NCI-H2107 treated with DMSO at 0.1 percent for 48 hours (cell line): Measurements from ENCODE around the gene TLK2.
A peak's percentile ranks its signal among the peaks of the same experiment; 100 is the strongest.
"Not testable (repeated sequence)": the region's sequence is repeated elsewhere in the genome, so short reads cannot be mapped to it uniquely, and the experiment has no call there.

Experiments used
- DNase-seq: peaks from one replicate; lab custom pipeline; 2025; ENCODE audit not compliant: unreplicated experiment; lab: John Stamatoyannopoulos, UW

Gene TLK2

DNA sequence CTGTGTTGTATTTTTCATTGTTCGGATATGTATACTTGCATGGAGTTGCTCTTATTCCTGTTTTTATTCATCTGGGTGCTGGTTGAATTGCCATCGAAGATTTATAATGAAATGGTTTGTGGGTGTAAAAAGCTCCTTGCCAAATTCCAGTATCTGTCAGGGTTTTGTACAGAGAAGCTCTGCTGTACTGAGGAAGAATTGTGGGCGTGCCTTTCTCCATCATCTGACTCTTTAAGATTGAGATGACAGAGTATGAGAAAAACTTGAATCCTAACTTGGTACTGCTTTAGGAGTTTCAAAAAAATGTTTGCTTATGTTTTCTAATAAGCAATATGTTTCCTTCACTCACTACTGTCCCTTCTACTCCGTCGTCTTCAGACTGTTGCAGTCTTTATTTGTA, 78.9 kb downstream of the TLK2 start:
- DNase-seq, result not testable (repeated sequence)

DNA sequence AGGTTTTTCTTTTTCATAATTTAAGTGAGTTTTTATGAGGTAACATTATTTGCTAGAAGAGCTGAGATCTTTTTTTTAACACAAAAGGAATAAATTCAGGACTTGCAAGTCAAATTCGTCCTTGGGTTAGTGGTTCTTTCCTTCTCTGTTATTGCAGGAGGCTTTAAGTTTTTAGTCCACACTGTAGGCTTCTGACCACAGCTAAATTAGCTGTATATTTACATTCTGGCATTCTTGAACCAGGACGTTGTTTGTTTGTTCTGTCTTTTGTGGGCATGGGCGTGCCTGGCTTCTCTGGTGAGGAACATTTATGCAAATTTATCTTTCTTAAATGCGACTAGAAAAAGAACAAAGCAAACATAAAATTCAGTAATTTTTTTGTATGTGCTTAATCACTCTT, 80.3 kb downstream of the TLK2 start:
- not testable (repeated sequence) for DNase-seq

- DNase-seq, result not testable (repeated sequence)
Observed at GRCh38 chr17:62560971-62561370, 82.3 kb downstream of the TLK2 start.

GRCh38 chr17:62562656-62563055, 84.0 kb downstream of the TLK2 start:
- no peak for DNase-seq

- no peak for DNase-seq
Observed at GRCh38 chr17:62565817-62566216, 87.2 kb downstream of the TLK2 start.

GRCh38 chr17:62566996-62567578, 88.5 kb downstream of the TLK2 start:
- DNase-seq, result no peak

DNA sequence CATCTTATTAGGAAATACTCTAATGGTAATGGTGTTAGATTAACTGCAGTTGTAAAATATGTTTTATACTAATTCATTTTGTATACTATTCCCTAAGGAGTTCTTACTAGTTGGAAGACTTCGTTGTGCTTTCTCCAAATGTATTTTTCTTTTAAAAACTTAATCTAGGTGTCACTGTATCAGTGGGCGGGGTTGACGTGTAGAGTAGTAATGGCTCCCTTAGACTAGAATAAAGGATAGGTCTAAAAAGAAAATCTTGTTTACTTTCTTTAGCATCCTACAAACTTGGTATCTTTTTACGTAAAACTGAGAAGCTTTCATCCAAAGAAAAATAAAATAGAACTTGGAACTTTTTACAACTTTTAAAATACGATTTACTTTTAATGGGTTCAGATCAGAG, 93.9 kb downstream of the TLK2 start:
- DNase-seq, result no peak

GRCh38 chr17:62572888-62573401, 94.3 kb downstream of the TLK2 start:
- DNase-seq, result no peak

DNA sequence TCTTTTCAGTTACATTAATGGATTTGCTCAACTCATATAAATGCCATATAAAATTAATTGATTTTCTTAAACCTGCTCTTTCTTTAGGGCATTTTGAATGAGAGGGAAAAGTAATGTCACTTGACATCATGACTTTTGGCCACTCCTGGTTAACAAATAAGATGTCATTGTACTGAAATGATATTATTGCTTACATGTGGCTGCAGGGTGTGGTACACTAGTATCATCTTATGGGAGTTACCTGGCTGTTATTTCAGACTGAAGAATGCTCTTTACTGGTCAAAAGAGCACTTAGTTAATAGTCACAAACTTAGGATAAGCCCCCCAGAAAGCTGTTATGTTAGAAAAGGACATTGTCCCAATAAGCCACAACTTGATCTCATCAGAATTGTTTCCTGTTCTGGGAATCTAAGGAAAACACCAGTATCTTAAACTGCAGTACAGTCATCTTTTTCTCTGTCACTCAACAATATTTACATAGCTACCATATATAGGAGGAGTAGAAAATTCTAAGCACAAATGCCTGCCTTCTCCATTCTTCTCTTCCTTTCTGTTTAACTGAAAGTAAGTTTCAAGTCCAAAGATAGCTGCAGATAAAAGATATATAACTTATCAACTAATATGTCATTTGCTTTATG, 95.0 kb downstream of the TLK2 start:
- no peak for DNase-seq

- DNase-seq, result no peak
Observed at GRCh38 chr17:62576382-62576781, 97.8 kb downstream of the TLK2 start.

GRCh38 chr17:62578757-62579487, 100.3 kb downstream of the TLK2 start:
- DNase-seq, result no peak

DNA sequence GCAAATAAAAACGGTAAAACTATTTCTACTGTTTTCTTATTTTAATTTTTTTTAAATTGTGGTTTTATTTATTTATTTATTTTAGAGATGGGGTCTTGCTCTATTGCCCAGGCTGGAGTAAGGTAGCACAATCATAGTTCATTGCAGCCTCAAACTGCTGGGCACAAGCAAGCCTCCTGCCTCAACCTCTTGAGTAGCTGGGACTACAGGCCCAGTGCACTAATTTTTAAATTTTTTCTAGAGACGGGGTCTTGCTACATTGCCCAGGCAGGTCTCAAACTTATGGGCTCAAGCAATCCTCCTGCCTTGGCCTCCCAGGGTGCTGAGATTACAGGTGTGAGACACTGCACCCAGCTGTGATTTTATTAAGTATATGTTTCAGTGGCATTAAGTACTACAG, 102.3 kb downstream of the TLK2 start:
- no peak for DNase-seq

- DNase-seq, result no peak
Observed at GRCh38 chr17:62581764-62582163, 103.1 kb downstream of the TLK2 start.

DNA sequence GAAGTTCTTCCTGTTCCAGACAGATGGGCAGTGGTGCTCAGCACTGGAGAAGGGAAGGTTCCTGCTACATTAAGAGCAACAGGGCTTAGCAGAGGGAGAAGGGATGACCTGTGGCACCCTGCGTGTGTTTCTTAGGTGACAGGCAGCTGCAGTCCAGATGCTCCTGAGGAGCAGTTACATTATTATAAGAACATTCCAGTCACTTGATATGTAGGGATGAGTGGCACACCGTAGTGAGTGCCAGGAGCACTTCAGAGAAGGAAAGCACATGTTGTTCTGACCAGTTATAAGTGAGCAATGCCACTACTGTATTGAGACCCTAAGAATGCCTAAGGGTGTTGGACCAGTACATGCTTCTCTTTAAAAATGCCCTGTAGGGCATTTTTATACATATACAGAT, 108.9 kb downstream of the TLK2 start:
- peak; percentile 5 for DNase-seq

GRCh38 chr17:62588109-62588508, 109.5 kb downstream of the TLK2 start:
- no peak for DNase-seq

DNA sequence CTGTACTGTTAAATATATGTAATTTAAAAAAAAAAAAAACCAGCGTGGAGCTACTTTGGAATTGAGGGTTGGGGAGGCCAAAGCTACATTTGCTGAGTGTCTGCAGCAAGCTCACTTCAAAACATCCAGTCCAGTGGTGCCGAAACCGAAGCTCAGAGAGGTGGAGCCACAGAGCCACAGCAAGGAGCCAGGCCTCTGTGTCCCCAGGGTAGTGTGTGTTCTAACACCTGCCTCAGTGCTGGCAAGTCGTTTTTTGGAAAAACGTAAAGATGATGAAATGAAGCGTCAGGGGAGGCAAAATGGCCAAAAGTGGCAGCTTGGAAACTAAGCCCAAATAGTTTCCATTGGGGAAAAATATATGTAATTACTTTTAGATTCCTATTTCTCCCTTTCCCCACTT, 112.7 kb downstream of the TLK2 start:
- DNase-seq, result no peak

GRCh38 chr17:62591822-62592221, 113.2 kb downstream of the TLK2 start:
- not testable (repeated sequence) for DNase-seq

- no peak for DNase-seq
Observed at GRCh38 chr17:62592341-62593099, 113.9 kb downstream of the TLK2 start.

GRCh38 chr17:62595484-62595883, 116.9 kb downstream of the TLK2 start:
- DNase-seq, result no peak

- no peak for DNase-seq
Observed at GRCh38 chr17:62596662-62597061, 118.0 kb downstream of the TLK2 start.

DNA sequence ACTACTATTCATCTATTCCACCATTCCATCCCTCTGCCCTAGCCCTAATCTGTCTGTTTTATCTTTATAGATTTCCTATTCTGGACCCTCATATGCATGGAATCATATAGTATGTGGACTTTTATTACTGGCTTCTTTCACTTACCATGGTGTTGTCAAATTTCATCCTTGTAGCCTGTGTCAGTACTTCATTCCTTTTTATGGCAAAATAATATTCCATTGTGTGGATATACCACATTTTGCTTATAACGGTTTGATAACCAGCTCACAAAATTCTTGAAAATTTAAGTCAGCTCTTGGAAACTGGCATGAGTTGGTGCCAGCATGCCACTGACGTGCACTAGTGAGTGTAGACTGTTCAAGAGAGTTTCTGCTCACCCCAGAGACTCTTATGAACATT, 118.5 kb downstream of the TLK2 start:
- DNase-seq, result no peak
